ENCODE data around the gene NHS.
A peak's percentile ranks its signal among the peaks of the same experiment; 100 is the strongest.
"Not testable (repeated sequence)": the region's sequence is repeated elsewhere in the genome, so short reads cannot be mapped to it uniquely, and the experiment has no call there.

Gene NHS

DNA sequence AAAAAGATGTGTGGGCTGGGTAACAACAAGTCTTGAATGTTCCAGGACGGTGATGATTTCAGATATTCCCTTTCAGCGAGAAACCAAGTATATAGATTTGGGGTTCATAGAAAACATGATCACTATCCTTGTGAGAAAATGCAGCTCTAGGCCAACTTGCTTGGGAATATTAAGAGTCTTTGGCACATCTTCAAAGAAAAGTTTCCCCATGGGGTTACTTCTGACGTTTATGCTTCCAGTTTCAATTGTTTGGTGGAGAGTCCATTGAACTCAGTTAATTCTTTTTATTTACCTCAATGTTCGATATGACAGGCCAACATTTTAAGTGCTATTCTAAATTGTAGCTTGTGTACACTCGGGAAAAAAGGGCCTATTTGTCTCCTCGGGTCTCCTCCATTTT, 126.7 kb downstream of the NHS start:
- DNase-seq = no peak

DNA sequence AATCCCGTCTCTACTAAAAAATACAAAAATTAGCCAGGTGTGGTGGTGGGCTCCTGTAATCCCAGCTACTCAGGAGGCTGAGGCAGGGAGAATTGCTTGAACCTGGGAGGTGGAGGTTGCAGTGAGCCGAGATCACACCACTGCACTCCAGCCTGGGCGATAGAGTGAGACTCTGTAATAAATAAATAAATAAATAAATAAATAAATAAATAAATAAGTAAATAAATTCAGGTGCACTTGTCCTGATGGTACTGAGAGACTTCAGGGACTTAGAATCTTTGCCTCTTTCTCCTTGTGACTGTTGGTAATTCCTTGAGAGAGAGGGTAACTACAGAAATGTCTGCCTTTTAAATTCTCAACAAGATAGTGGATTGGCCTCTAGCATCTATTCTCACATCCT, 131.4 kb downstream of the NHS start:
- not testable (repeated sequence) for DNase-seq

DNA sequence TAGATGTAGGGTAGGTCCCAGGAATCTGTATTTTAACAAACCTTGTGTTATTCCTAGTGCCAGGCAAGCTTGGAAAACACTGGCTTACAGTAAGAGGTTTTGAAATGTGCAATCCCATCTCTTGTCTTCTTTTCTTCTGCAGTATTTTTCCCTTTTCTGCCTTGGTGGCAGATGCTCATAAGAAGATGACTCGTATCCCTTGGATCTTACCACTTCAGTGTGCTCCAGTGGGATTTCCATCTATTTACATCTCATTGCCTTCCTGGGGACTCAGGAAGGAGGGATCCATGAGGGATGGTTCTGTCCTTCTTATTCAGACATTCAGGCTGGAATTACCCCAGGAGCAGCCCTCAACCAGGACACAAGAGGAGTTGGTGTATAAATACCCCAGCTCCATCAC, 136.6 kb downstream of the NHS start:
- DNase-seq = no peak

DNA sequence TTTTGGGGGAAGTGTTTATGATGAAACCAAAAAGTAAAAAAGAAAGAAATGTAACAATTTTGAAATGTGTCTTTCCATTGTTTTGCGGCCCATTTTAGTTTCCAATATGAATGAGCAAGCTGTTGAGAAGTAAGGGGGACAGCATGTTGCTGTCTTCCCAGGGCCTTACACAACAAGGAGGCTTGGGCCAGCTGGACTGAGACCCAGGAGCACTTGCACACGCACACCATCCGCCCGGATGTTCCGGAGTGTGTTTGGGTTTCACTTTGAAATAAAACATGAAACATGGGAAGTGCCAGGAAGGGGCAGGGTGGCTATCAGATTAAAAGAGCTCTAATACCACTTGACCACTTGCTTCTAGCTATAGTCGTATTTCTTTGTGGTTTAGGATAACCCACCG, 144.4 kb downstream of the NHS start:
- no peak for DNase-seq

- DNase-seq = no peak
Observed at GRCh38 chrX:17520016-17520615, 145.1 kb downstream of the NHS start.

GRCh38 chrX:17521871-17522693, 147.1 kb downstream of the NHS start:
- DNase-seq = no peak

DNA sequence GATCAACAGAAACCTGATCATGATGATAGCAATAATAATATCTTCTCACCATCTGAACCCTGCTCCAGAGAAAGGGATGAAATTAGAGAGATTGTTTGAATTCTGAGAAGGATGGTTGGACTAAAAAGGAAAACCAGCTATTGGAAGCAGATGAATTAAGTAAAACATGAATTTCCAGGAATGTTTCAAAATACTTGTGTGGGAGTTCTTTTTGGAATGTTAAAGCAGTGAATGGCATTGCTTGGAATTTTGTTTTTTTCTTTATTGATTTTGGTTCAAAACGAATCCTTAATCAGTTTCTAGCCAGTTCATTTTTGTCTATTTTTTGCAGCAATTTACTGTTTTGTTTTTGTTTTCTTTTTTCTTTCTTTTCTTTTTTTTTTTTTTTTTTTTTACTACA, 150.3 kb downstream of the NHS start:
- DNase-seq = no peak

DNA sequence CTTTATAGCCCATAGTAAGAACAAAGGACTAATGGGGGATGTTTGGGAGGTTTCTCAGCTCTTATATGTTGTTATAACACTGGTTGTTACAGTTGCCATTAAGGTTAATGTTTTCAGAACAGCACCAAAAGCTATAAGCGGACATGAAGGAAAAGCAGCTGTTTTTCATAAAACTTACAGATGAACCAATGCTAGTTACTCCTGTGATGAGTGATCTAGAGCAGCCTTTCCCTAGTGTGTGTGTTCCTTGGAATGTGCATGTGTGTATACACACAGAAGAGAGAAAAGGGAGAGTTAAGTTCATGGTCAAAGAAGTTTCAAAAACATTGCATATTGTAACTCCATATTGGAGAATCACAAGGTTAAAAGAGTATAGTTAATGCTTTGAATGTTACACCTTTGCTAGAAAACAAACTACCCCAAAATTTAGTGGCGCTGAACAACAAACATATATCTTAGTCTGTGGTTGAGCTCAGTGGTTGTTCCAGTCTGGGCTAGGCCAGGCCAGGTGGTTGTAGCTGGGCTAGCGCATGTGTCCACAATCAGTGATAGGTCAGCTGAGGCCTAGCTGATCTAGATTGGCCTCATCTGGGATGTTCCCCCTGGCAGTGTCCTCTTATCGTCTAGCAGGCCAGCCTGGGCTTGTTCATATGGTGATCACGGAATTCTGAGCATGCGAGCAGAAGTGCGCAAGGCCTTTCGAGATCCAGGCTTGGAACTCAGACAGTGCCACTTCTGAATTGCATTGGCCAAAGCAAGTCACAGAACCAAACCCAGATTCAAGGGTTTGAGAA, 151.0 kb downstream of the NHS start:
- DNase-seq = no peak

- no peak for DNase-seq
Observed at GRCh38 chrX:17527135-17527701, 152.2 kb downstream of the NHS start.

- DNase-seq = no peak
Observed at GRCh38 chrX:17527922-17528321, 152.9 kb downstream of the NHS start.

DNA sequence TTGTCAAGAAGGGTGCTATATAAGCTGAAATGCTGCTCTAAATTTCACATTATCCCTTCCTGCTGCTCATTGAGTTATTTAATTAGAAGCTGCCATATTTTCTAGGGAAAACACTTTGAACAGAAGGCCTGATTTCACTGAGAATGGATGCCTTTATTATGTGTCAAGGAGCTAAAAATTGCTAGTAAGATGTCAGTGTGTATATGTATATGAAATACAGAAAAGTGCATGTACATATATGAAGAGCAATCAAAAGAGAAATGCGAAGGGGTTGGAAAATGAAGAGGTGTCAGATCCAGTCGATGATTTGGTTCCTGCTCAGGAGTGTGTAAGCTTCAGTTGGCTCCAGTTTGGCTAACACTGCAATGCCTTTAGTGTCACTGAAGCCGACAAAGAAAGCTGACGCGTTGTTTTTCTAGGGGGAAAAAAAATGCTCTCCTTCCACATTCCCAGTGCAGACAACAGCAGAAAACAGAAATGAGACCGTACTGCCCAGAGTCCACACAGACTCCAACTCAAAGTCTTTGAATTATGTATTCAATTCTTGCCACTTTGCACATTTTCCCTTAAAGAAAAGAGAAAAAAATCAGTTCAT, 154.2 kb downstream of the NHS start:
- DNase-seq = no peak

GRCh38 chrX:17531500-17531899, 156.5 kb downstream of the NHS start:
- DNase-seq = no peak

- no peak for DNase-seq
Observed at GRCh38 chrX:17535229-17535628, 160.2 kb downstream of the NHS start.

GRCh38 chrX:17537723-17538243, 162.8 kb downstream of the NHS start:
- no peak for DNase-seq

GRCh38 chrX:17542123-17542522, 167.1 kb downstream of the NHS start:
- DNase-seq = peak; percentile 19 to 63

DNA sequence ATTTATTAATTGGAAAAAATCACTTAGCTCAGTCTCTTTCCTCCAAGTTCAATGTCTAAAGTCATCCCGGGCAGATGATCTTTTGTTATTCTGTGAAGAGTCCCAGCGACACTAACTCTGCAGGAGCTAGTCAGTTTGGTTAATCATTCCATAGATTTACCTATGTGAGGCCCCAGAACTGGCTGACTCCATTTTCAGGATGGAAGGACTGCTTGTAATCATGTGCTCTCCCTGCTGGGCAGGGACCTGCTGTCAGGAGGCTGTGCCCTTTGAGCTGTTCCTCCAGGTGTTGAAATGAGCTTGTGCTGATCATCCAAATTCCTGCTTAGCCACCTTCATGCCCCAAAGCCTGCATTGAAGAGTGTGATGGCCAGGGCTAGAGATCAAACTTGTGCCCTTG, 169.8 kb downstream of the NHS start:
- no peak for DNase-seq

DNA sequence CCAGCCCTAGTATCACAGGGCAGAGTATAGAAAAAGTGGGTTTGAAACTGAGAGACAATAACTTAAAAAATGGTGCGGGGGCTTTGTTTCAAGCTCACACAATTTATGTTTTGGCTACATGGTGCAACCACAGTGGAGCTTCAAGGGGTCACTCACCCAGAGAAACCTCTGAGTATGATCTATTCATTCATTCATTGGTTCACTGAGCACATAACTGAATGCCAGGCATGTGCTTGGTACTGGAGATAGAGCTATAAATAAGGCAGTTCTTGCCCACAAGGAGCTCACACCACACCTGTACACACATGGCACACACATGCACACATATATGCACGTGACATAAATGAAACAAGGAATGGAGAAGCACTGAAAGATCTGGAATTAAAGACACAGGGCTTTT, 171.4 kb downstream of the NHS start:
- DNase-seq = no peak

DNA sequence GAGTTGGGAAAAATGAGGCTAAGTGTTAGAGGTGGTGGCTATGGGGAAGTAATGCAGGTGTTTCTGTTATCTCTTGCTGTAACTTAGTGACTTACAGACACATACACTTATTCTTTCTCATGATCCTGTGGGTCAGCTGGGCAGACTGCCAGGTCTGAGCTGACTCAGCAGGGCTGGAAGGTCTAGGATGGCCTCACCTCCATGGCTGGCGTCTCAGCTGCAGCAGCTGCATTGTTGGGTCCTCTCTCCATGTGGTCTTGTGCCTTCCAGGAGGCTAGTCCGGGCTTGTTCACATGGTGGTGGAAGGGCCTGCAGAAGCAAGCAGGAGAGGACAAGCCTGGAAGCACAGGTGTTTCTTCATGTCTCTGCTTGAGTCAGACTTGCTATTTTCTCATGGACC, 172.7 kb downstream of the NHS start:
- no peak for DNase-seq

GRCh38 chrX:17549107-17549651, 174.2 kb downstream of the NHS start:
- DNase-seq = no peak

DNA sequence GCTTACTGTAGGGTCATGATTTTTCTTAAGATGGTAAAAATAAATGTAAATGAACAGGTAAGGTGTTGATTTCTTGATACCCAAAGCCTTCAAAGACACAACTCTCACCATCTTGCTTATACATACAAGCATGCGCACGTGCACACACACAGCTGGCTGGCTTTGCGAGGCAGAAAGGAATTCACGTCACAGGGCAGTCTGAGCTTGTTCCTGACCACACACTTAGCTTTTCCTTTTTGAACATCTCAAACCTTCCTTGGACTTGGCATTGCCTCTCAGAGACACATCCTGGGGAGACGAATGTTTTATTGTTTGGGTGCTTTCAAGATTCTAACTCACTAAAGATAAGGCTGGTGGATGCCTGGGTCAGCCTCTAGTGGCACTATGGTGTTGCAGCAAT, 175.0 kb downstream of the NHS start:
- DNase-seq = no peak

DNA sequence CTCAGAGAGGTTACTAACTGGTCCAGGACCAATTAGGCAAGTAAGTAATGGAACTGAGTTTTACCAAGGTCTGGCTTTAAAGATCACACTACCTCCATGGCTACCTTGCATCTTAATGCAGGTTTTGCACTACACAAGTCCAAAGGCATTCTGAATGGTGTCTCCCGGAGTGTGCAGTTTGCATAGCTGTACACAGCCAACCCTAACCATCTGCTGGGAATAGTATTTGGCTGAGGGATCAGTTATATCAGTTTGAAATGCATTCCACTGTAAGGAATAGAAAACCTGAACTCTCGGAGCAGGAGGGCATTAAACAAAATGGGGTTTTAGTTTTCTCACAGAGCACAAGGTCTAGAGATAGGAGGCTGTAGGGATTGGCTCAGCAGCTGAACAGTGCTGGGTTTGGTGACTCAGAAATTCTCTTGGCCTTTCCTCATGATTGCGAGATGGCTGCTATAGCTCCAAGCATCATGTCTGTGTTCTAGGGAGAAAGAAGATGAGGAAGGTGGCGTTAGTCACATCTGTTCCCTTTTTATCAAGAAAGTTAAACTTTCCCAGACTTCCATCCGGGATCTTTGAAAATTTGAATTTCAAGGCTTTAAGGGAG, 177.1 kb downstream of the NHS start:
- DNase-seq = no peak

DNA sequence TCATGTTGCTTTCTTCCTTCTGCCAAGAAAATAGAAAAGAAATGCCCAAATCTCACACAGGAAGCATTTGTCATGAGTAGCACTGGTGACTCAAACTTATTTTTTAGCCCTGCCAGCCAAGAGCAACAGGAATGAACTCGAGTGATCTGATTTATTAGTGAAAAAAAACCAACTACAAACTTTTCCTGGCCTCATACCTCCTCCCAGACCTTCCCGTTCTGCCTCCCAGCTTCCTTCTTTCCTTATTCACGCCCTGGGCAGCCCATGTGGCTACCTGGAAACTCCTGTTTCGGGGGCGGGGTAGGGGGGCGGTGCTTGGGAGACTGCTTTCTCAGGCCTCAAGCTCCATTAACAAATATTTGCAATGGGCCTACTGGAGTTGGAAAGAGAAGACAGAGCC, 178.5 kb downstream of the NHS start:
- DNase-seq = no peak
